NCI-H345 treated with DMSO at 0.1 percent for 48 hours (cell line): ENCODE results near the gene LRRC52.
"Not testable (repeated sequence)": the region's sequence is repeated elsewhere in the genome, so short reads cannot be mapped to it uniquely, and the experiment has no call there.

Experiments used
- DNase-seq: peaks from one replicate; lab custom pipeline; 2025; ENCODE audit not compliant: unreplicated experiment; lab: John Stamatoyannopoulos, UW

Gene LRRC52

DNA sequence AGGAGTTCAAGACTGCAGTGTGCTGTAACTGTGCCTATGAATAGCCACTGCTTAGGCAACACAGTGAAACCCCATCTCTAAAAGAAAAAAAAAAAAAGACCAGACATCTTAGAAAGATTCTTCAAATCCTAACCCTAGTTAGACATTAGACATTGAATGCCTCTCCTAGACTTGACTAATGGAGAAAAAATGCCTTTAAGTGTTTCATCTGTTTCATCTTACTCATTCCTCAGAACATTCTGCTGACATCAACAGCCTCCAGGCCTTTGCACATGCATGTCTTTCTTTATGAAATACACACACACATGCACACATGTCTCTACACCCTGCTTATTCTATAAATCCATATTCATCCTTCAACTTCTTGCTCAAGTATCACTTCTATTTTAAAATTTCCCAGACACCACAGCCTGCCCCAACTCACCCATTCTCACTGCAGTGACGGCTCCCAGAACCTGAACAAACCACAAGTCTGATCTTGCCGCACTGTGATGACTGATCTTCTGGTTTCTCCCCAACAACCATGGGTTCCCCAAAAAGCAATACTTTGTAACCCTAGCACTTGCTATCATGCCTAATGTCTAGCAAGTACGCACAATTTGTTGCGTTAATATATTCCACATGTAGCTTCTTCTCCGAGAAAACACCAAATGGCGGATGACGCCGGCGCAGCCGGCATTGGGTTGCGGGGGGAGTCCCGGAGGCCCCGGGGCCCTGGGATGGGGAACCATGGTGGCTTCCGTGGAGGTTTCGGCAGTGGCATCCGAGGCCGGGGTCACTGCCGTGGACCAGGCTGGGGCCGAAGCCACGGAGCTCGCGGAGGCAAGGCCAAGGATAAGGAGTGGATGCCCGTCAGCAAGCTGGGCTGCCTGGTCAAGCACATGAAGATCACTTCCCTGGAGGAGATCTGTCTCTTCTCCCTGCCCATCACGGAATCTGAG is 37.4 kb downstream of the LRRC52 start:
- DNase-seq, result no peak

DNA sequence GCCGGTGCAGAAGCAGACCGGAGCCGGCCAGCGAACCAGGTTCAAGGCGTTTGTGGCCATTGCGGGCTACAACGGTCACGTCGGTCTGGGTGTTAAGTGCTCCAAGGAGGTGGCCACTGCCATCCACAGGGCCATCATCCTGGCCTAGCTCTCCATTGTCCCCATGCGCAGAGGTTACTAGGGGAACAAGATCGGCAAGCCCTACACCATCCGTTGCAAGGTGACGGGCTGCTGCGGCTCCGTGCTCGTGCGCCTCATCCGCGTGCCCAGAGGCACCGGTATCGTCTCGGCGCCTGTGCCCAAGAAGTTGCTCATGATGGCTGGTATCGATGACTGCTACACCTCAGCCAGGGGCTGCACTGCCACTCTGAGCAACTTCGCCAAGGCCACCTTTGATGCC is 38.1 kb downstream of the LRRC52 start:
- DNase-seq, result no peak

DNA sequence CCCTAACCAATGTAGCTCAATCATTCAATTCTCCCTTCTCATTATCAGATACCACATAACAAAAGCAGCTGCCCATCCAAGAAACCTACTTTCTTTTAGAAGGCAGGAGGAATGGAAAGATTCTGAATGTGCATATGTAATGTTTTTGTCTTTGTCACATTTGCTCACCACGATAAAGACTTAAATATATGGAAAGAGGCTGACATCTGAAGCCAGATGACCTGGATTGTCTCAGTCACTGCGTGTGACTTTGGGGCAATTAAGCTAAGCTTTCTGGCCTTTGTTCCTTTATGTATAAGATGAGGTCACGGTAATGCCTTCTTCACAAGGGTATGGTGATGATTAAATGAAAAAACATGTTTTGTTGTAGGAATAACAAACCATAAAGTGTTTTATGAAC is 42.6 kb downstream of the LRRC52 start:
- no peak for DNase-seq

DNA sequence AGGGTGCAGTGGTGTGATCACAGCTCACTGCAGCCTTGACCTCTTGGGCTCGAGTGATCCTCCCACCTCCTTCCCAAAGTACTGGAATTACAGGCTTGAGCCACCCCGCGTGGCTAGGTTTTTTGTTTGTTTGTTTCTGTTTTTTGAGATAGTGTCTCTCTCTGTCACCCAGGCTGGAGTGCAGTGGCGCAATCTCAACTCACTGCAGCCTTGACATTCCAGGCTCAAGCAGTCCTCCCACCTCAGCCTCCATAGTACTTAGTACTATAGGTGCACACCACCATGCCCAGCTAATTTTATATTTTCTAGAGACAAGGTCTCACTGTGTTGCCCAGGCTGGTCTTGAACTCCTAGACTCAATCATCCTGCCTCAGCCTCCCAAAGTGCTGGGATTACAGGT is 47.6 kb downstream of the LRRC52 start:
- DNase-seq, result not testable (repeated sequence)

DNA sequence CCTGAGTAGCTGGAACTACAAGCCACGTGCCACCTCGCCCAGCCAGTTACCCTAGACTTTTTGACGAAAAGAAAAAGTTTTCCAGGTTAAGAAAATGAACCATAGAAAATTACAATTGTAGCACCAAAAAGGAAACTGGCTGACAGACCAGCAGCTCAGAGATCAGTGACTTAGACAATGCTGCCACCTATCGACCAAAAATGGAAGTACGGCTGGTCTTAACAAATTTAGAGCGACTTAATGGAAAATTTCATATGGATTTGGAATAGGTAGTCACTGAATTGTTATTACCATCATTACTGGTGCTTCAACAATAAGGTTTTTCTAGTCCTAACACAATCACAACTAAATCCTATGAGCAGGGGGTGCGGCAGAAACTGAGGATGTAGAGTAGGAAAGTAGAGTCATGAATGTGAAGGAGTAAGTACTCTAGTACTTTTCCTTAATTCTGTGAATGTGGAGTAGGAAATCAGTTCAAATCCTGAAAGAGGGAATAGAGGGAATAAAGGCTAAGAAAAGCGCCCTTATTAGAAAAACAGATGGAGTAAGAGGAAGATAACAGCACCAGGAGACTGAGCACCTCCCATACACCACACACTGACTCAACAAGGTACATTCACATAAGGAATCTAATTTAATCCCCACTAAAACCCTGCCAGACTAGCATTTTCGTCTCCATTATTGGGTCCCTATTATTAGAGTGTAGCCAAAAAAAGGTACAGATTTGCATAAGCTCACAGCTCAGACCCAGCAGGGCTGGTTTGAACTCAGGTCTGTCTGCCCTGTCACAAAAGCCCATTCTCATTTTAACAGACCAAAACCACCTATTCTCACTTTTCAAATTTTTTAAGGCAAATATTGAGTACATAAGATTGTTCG is 49.4 kb downstream of the LRRC52 start:
- DNase-seq, result peak; percentile 32

DNA sequence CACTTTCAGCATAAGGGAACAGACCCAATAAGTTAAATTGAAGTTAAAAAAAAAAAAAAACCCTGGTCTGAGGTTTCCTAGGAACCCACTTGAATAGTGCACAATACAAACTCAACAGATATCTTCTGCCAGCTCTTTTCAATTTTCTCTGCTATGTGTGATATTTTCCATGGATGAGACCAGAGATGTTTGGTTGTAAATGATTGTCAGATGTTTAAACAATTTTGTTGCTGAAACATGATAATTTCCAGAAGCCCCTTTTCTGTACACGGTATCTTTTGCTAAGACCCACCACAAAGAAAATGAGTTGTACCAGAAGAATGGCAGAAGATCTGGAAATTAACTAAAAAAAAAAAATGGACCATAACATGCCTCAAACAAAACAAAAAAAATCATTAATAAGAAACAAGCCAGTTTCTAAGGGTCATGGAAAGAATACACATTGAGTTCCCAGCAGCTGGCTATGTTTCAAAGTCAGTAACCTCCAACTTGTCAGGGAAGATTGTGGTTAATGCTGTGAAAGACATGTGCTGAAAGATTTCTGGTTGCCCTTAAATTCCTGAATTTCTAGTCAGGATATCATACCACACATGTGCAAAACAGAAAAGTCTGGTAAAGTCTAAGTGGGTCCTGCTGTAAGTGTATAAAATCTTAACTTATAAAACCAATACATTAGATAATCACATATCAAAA is 51.6 kb downstream of the LRRC52 start:
- DNase-seq, result no peak

DNA sequence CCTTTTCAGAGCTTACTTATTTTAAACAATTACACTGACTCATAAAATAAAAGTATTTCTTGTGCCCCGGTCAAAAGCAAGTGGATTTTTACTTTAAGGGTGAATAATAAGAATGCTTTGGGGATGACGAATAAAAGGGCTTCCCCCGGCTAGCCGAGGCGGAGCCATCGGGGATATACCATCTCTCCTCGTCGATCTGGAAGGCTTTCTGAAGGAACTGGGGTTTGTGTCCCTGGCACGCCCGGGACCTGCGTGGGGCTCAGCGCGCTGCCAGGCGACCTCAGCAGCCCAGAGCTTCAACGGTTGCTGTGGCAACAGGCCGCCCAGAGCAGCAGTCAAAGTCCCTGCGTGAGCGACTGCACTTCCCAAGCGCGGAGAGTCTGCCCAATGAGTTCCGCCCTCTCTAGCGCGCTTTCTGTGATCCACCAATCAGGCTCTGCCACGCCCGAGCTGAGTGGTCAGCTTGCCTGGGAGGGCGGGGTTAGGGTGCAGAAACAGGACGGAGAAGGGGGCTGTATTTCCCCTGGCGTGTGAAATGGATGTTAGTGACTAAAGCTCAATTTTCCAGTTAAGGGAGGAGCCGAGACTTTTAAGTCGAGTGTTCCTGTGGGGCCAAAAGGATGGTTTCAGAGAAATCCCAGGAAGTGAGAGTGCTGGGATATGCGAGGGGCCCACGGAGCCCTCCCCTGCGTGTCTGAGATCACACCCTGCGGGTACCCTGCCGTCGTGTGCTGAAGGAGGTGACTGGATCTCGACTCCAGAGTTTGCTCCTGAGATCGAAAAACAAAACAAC is 54.3 kb downstream of the LRRC52 start:
- peak; percentile 92 for DNase-seq

DNA sequence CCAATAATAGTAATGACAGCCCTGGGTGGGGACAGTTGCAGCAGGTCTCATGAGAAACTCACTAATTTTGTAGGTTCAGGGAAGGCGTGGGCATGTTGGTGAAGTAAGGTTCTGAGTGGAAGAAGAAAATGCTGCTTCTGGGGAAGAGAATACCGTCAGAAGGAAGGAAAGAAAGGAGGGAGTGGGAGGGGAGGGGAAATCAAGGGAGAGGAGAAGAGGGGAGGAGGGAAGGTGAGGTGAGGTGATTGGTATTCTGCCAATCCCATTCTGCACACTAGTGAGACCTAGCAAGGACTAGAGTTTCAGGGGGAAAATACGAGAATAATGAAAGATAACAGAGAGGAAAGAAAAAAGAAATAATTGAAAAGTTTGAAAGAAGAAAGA is 54.9 kb downstream of the LRRC52 start:
- peak; percentile 38 for DNase-seq

DNA sequence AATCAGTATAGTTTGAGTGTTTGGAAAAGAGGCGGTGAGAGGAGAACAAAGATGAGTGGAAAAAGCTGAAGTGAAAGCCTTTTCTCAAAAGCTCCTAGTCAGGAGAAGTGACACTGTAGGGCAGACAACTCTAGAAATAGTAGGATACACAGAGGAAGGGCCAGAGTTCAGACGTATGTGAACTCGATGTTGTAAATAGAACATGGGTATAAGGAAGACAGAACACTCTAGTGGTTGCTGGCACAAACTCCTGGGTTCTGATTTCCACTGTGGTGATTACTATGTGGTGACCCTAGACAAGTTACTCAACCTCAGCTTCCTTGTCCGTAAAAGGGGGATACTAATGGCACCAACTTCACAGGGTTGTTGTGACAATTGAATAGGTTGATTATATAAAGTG is 57.0 kb downstream of the LRRC52 start:
- no peak for DNase-seq

DNA sequence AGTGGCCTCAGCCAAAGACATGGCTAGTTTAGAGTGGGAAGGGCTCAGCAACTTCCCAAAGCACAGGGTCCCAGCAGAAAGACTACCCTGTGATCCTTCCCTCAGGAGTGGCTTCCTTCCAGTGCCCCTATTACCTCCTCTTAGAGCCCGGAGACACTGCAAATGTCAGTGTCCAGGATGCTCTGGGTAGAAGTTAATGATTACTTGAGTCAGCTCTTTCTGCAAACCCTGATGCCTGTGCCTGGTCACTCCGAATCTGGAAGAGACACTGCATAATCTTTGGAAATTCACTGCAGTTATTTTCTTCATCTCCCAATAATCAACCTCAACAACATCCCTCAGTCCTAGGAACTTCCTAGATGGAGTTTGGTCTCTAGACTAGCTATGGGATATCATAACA is 60.0 kb downstream of the LRRC52 start:
- no peak for DNase-seq

DNA sequence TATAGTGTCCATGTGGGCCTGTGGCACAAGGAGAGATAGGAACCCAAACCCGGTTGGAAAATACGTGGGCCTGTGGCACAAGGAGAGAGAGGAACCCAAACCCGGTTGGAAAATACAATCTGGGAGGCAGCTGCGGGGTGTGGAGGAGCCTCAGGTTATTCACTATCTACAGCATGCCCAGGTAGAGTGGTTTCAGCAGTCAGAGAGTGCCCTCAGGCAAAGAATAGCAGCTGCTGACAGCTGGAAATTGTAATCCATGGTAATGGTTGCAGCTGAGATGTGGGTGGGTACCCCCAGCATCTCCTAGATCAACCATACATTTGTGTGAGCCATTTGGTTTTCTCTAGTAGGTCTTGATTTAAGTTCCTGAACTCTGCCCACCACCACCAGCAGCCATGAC is 61.4 kb downstream of the LRRC52 start:
- DNase-seq, result no peak

DNA sequence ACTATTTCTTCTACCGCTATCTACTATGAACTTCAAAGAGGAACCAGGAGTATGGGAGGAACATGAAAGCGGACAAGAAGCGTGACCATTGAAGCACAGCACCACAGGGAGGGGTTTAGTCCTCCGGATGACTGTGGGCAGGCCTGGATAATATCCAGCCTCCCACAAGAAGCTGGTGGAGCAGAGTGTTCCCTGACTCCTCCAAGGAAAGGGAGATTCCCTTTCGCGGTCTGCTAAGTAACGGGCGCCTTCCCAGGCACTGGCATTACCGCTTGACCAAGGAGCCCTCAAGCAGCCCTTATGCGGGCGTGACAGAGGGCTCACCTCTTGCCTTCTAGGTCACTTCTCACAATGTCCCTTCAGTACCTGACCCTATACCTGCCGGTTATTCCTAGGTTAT is 62.9 kb downstream of the LRRC52 start:
- DNase-seq, result not testable (repeated sequence)

DNA sequence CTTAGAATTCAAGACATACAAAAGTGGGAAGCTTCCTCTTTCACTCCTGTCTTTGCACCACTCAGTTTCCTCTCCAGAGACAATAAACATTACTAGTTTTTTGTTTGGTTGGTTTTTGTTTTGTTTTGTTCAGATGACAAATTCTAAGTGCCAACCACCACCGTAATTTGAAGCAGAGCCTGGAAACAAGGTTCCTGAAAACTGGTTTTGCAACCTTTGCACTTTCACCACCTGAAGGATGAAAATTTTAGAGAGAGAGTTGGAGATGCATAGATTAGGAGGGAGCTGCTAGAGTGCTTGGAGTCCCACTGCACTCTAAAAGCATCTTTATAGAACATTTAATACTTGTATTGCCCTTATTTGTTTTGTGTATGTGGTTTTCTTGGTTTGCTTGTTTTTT is 67.1 kb downstream of the LRRC52 start:
- DNase-seq, result no peak

DNA sequence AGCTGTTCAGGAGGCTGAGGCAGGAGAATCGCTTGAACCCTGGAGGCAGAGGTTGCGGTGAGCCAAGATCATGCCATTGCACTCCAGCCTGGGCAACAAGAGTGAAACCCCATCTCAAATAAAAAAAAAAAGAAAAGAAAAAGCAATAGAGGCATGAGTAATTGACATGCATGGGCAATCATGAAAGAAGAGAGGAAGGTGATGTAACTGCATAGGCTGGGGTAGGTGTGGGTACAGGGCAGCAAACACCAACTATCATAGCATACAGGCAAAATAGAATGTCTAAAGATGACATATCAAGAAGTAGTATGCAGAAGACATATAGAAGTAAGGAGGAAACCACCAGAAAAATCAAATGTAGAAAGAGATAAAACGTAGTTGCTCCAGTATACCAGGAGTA is 68.3 kb downstream of the LRRC52 start:
- no peak for DNase-seq
